ENCODE measurements around the gene RBPMS2.

DNA sequence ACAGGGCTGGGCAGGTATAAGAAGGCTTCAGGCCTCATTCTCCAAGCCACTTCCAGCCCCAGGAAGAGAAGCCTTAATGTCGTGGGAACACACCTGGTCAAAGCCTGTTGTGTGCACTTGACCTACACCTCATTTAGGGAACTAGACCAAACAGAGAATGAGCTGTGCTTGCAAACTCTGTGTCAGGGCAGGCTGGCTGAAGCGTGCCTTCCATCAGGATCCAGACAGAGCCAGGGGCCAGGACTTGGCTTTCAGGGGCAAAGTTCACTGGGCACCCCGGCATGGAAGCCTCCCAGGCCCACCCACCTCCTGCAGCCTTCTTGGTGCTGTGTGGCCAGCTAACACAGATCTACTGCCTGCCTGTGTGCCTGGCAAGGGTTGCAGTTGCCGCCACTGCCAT lies 11.5 kb downstream of the RBPMS2 start:
- TF ChIP-seq, protein P1, sequence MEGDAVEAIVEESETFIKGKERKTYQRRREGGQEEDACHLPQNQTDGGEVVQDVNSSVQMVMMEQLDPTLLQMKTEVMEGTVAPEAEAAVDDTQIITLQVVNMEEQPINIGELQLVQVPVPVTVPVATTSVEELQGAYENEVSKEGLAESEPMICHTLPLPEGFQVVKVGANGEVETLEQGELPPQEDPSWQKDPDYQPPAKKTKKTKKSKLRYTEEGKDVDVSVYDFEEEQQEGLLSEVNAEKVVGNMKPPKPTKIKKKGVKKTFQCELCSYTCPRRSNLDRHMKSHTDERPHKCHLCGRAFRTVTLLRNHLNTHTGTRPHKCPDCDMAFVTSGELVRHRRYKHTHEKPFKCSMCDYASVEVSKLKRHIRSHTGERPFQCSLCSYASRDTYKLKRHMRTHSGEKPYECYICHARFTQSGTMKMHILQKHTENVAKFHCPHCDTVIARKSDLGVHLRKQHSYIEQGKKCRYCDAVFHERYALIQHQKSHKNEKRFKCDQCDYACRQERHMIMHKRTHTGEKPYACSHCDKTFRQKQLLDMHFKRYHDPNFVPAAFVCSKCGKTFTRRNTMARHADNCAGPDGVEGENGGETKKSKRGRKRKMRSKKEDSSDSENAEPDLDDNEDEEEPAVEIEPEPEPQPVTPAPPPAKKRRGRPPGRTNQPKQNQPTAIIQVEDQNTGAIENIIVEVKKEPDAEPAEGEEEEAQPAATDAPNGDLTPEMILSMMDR (IDR thresholded peaks at IDR 0.05): no peak
- TF ChIP-seq POLR2A (IDR thresholded peaks at IDR 0.05): no peak

All from Peyer's patch (tissue), 4 donors.